NCI-H187 treated with DMSO at 0.1 percent for 48 hours (cell line): ENCODE results near the gene TCHH.
"Not testable (repeated sequence)": the region's sequence is repeated elsewhere in the genome, so short reads cannot be mapped to it uniquely, and the experiment has no call there.

Source experiments
- DNase-seq: peaks from one replicate; lab custom pipeline; 2025; lab: John Stamatoyannopoulos, UW

The TCHH gene

DNA sequence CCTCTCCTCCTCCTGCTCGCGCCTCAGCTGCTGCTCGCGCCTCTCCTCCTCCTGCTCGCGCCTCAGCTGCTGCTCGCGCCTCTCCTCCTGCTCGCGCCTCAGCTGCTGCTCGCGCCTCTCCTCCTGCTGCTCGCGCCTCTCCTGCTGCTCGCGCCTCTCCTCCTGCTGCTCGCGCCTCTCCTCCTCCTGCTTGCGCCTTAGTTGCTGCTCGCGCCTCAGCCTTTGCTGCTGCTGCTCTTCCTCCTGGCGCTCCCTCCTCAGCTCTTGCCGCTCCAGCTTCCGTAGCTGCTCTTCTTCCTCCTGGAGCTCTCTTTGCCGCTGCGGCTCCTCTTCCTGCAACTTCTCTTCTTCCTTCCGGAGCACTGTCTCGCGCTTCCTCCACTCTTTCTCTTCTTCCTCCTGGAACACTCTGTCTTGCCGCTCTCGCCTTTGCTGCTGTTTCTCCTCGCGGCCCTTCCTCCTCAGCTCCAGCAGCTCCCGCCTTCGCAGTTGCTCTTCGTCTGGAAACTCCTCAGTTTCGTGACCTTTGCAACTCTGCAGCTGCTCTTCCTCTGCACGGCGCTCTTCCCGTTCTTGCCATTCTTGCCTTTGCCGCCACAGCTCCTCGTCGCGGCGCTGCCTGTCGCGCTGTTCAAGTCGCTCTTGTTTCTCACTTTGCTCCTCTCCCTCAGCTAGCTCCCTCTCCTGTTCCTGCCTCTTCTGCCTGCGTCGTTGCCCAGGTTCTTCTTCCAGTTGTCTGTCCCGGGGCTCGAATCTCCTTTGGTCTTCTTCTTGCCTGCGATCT lies 3.0 kb downstream of the TCHH start:
- no peak for DNase-seq

DNA sequence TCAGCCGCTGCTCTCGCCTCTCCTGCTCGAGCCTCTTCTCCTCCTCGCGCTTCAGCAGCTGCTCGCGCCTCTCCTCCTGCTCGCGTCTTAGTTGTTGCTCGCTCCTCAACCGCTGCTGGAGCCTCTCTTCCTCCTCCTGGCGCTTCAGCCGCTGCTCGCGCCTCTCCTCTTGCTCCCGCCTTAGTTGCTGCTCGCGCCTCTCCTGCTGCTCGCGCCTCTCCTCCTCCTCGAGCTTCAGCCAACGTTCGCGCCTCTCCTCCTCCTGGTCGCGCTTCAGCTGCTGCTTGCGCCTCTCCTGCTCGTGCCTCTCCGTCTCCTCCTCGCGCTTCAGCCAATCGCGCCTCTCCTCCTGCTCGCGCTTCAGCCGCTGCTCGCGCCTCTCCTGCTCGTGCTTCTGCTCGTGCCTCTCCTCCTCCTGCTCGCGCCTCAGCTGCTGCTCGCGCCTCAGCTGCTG lies 3.7 kb downstream of the TCHH start:
- DNase-seq: no peak

DNA sequence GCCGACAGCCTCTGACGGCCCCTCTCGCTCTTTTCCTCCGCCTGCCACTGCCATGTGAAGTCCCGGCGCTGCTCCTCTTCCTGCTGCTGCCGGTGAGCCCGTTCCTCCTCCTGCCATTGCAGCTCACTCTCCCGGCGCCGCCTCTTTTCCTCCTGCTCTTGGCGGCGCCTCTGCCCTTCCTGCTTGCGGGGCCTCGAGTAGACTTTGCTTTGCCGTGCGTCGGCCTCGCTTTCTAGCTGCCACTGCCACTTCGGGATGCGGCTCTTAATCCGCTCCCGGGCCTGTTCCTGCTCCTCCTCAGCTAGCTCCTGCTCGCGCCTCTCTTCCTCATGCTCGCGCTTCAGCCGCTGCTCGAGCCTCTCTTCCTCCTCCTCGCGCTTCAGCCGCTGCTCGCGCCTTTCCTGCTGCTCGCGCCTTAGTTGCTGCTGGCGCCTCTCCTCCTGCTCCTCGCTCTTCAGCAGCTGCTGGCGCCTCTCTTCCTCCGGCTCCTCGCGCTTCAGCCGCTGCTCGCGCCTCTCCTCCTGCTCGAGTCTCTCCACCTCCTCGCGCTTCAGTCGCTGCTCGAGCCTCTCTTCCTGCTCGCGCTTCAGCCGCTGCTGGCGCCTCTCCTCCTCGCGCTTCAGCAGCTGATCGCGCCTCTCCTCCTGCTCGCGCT lies 4.3 kb downstream of the TCHH start:
- DNase-seq: no peak

DNA sequence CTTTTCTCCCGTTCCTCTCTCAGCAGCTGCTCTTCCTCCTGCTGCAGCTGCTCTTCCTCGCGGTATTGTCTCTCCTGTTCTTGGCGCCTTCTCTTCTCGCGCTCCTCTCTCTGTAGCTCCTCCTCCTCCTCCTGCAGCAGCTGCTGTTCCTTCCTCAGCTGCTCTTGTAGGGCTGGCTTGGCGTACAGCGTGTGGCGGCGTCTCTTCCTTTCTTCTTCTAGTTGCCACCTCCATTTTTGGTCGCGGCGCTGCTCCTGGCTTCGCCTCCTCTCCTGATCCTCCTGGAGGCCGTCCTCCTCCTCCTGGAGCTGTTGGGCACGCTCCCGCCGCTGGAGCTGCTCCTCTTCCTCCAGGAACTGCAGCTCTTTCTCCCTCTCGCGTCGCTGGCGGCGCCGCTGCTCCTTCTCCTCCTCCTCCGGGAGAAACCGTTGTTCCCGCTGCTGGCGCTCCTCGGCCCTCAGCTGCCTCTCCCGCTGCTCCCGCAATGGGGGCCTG lies 4.8 kb downstream of the TCHH start:
- peak; percentile 26 for DNase-seq

DNA sequence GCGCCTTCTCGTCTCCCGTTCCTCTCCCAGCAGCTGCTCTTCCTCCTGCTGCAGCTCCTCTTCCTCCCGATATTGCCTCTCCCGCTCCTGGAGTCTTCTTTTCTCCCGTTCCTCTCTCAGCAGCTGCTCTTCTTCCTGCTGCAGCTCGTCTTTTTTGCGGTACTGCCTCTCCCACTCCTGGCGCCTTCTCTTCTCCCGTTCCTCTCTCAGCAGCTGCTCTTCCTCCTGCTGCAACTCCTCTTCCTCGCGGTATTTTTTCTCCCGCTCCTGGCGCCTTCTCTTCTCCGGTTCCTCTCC lies 5.3 kb downstream of the TCHH start:
- no peak for DNase-seq

DNA sequence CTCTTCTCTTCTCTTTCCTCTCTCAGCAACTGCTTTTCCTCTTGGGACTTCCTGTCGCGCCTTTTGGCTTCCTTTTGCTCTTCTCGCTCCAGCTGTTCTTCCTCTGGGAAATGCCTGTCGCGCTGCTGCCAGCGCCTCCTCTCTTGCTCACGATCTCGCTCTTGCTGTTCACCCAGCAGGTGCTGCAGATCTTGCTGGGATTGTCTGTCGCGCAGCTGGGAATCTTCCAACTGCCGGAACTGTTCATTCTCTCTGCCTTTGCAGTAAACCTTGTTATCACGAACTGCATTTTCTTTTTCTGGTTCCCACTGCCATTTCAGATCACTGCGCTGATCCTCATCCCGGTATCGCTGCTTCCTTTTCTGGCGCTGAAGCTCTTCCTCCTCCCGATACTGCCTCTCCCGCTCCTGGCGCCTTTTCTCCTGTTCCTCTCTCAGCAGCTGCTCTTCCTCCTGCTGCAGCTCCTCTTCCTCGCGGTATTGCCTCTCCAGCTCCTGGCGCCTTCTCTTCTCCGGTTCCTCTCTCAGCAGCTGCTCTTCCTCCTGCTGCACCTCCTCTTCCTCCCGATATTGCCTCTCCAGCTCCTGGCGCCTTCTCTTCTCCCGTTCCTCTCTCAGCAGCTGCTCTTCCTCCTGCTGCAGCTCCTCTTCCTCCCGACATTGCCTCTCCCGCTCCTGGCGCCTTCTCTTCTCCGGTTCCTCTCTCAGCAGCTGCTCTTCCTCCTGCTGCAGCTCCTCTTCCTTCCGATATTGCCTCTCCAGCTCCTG lies 5.8 kb downstream of the TCHH start:
- no peak for DNase-seq

DNA sequence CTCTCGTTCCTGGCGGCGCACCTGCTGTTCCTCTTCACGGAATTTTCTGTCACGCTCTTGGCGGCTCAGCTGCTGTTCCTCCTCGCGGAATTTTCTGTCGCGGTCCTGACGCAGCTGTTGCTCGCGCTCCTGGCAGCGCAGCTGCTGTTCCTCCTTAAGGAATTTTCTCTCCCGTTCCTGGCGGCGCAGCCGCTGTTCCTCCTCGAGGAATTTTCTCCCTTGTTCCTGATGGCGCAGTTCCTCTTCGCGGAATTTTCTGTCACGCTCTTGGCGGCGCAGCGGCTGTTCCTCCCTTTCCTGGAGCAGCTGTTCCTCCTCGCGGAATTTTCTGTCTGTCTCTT lies 6.4 kb downstream of the TCHH start:
- DNase-seq: no peak

DNA sequence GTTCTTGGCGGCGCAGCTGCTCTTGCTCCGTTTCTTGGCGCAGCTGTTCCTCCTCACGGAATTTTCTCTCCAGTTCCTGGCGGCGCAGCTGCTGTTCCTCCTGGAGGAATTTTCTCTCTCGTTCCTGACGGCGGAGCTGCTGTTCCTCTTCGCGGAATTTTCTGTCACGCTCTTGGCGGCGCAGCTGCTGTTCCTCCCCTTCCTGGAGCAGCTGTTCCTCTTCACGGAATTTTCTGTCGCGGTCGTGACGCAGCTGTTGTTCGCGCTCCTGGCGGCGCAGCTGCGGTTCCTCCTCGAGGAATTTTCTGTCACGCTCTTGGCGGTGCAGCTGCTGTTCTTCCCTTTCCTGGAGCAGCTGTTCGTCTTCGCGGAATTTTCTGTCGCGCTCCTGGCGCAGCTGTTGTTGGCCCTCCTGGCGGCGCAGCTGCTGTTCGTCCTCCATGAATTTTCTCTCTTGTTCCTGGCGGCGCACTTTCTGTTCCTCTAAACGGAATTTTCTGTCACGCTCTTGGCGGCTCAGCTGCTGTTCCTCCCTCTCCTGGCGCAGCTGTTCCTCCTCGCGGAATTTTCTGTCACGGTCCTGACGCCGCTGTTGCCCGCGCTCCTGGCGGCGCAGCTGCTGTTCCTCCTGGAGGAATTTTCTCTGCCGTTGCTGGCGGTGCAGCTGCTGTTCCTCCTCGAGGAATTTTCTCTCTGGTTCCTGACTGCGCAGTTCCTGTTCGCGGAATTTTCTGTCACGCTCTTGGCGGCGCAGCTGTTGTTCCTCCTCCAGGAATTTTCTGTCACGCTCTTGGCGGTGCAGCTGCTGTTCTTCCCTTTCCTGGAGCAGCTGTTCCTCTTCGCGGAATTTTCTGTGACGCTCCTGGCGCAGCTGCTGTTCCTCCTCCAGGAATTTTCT lies 7.0 kb downstream of the TCHH start:
- no peak for DNase-seq

DNA sequence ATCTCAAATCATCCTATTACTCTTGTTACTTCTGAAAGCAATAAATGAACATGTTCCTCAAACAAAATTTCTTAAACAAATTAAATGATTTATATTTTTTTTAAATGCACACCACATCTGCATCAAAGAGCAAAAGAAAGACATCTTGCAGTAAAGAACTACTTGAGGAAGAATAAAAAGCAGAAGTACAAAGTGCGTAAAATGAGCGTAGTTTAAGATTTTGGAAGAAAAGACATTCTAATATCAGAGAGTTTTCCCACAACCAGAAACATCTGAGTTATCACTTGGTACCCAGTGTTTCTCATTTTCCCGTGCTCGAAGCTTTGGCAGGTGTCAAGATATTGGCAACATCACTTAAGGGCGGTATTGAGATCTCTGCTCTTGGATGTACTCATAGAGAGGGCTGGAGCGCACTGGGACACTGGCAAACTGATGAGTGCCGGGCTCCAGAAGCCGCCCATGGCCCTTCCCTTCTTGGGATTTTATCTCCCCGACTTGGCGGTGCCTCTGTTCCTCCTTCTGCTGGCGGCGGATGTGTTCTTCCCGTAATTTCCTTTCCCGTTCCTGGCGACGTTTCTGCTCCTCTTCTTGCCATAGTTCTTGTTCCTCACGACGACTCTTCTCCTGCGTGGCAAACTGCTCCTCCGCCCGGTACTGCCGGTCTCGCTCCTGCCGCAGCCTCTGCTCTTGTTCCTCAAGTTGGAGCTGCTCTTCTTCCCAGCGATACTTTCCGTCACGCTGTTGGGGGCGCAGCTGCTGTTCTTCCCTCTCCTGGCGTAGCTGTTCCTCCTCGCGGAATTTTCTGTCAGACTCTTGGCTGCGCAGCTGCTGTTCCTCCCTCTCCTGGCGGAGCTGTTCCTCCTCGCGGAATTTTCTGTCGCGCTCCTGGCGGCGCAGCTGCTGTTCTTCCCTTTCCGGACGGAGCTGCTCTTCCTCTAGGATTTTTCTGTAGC lies 7.9 kb downstream of the TCHH start:
- DNase-seq: no peak

DNA sequence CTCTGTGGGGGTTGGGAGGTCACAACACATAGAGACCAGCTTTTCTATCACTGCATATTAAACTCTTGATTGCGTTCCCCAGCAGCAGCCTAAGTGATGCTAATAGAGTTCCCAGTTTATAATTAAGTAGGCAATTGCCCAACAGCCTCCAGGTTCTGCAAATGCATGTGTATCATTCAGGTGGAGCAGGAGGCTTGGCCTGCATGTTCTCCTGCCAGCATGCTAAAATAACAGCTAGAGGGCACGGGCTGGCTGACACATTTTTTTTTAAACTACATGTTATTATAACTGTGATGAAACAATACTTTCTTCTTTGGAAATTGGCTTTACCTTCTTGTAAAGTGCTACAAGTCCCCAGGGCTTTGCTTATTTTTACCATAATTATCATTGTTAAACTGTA lies 10.4 kb downstream of the TCHH start:
- no peak for DNase-seq

DNA sequence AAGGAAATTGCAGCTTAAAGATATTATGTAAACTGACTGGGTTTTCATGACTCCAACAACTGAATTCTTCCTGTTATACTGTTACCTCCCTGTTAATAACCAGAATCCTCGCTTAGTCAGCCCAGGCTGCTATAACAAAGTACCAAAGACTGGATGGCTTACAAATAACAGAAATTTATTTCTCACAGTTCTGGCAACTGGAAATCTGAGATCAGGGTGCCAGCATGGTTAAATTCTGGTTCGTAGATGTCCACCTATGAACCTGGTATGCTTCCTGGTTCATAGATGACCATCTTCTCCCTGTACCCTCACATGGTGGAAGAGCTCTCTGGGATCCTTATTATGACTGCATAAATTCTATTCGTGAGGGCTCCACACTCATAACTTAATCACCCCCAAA lies 18.3 kb downstream of the TCHH start:
- no peak for DNase-seq

DNA sequence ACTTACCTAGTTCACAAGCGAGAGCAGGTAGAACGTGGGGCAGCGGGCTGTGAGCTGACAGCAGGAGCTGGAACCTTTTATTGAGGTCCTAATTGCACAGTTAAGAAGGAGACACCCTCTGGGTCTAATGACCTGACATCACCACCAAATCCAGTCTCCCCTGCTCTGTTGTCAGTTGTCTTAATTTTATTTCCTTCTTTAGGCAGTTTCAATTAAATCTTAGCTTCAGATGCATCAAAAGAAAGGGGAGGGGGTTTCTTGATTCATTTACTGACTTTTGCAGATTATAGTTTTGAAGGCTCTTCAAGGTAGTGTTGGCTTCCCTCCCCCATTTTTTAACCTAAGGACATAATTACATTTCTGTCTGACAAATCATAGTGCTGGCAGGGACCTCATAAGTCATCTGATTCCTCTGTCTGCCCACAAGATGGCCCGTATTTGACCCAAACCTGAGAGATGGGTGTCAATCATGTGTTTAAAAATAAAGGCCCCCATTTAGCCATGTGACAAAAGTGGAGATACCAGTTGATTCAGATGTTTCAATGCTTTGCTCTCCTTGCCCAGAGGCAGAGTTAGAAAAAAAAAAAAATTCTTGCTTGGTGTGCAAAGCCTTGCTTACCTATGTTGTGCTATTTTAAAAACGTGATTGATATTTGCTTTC lies 26.1 kb downstream of the TCHH start, which contains the start of gene TCHHL1:
TSS of gene TCHHL1 (minus strand) at position 51 of the 661 bp plus-strand sequence. CDS start 921 bp downstream, outside the sequence.
- no peak for DNase-seq

DNA sequence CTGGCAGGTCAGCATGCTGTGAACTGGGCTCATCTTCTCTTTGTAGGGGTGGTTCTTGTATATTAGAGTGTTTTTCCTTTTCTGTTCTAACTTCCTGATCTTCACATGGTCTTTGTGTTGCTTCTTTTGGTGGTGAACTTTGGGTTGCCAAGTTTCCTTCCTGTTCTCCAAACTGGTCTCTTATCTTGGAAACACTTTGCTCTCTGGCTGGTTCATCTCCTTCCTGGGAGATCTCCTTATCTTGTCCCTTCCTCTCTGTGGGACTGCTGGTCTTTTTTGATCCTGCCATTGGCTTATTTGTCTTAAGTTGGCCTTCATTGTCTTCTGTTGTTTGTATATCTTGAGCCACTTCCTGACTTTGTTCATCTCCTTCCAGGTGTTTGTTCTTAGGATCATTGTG lies 28.5 kb downstream of the TCHH start:
- no peak for DNase-seq

DNA sequence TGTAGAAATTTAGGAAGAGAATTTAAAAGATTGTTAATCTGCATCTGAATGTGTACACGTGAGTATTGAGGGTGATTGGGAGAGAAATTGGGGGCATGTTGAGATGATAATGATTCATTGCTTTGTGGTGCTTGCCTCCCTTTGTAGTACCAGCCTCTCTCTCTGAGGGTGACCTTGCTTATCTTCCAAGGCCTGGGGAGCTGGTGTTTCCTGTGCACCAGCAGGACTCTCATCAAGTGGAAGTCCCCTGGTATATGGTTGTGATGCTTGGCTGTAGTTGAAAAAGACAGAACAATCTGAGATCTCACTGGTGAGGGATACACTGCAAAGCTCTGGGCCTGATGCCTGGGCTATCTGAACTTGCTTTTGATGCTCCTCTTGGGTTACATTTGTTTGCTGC lies 30.4 kb downstream of the TCHH start:
- no peak for DNase-seq

DNA sequence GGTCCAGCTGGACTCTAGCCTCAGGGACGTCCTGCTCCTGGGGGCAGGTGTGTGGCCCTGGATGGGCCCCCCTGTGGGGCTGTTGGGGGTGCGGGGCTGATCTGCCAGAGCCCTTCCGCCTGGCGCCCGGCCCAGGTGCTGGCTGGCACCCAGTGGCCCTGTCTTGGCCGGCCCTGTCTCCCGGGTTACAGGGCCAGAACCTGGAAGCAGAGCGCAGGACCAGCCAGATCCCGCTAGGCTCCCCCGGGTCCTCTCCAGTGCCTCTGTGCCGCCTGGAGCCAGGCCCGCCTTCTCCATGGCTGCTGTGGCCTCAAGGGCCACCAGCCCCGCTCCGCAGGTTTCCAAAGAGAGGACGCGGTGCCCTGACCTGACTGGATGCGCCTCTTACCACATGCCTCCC lies 34.2 kb downstream of the TCHH start:
- DNase-seq: not testable (repeated sequence)

DNA sequence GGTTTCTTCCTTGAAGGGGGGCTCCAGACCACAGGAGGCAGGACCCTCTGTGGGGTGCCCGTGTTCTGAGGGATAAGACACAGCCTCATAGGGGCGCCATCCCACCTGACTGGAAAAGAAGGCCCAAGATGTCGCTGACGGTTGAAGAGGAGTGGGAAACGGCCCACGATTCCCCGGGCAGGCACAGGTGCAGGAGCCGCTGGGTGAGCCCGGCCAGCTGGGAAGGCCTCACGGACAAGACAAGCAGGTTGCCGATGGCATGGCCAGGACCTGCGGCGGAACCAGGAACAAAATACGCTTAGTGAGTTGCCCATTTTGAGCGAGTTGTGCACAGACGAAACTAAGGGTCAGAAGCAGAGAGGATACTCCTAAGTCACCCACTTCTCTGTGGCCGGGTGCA lies 34.8 kb downstream of the TCHH start:
- DNase-seq: not testable (repeated sequence)

DNA sequence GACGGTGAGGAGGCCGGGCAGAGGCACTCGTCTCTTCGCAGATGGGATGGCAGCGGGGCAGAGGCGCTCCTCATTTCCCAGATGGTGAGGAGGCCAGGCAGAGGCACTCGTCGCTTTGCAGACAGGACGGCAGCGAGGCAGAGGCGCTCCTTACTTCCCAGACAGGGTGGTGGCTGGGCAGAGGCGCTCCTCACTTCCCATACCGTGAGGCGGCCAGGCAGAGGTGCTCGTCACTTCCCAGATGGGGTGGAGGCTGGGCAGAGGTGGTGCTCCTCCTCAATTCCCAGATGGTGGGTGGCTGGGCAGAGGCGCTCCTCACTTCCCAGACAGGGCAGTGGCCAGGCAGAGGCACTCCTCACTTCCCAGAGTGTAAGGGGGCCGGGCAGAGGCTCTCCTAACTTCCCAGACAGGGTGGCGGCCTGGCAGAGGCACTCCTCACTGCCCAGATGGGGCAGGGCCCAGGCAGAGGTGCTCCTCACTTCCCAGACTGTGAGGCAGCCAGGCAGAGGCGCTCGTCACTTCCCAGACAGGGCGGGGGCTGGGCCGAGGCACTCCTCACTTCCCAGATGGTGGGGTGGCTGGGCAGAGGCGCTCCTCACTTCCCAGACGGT lies 36.3 kb downstream of the TCHH start:
- DNase-seq: no peak

DNA sequence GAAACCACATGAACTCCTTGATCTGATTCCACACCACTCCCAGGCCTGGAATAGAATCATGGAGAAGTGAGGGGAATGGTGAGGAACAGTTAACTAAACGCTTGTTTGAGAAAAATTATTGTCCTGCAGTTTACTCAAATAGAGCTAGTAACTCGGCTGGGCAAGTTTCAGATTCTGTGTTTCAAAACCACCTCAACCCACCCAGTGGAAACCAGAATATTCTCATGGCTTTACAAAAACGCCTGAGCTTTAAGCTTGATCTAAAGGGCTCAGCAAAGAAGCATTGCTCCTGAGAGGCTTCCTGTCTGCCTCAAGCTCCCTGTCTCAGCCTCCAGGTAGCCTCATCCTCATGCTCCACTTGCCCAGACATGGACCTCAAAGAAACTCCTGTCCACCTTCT lies 42.9 kb downstream of the TCHH start:
- DNase-seq: no peak

DNA sequence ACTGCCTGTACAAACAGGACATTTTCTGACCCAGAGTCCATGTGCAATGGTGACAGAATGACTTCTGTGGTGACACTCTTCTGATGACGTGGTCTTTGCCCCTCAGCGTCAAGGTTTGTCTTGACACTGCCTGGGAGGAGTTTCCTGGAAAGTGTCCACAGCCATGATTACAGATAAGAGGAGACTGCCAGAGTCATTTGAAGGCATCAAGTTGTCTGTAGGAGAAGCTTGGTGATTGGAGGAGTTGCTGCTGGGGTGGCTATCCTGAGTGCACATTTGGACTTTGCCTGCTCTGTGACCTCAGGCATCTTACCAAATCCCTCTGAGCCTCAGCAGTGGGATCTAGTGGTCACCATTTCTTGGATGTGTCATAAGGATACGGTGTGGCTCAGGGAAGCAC lies 44.1 kb downstream of the TCHH start:
- no peak for DNase-seq

DNA sequence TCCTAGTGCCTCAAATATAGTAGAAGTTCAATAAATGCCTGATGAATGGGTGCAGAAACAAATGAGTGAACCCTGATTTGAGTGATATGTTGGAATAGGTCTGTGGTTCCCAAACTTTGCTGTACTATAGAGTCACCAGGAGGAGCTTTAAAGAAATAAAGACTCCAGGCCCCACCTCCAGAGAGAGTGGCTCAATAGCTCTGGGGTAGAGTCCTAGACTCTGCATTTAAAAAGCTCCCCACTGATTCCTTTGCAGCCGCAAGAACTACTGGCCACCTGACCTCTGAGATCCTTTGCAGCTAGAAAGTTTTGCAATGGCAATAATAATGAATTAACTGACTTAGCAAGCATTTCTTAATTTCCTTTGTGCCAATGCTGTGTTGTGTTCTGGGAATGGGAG lies 47.3 kb downstream of the TCHH start:
- no peak for DNase-seq
